GM21737 (cell line): ENCODE data around the gene PHC1.

ENCODE experiments used
- ATAC-seq: cut with Tn5 transposase; IDR thresholded peaks from one replicate; pipeline ENCODE4 v1.9.1; 2021; ENCODE audit warnings: mild to moderate bottlenecking, moderate library complexity; ENCODE audit not compliant: unreplicated experiment

The PHC1 gene

DNA sequence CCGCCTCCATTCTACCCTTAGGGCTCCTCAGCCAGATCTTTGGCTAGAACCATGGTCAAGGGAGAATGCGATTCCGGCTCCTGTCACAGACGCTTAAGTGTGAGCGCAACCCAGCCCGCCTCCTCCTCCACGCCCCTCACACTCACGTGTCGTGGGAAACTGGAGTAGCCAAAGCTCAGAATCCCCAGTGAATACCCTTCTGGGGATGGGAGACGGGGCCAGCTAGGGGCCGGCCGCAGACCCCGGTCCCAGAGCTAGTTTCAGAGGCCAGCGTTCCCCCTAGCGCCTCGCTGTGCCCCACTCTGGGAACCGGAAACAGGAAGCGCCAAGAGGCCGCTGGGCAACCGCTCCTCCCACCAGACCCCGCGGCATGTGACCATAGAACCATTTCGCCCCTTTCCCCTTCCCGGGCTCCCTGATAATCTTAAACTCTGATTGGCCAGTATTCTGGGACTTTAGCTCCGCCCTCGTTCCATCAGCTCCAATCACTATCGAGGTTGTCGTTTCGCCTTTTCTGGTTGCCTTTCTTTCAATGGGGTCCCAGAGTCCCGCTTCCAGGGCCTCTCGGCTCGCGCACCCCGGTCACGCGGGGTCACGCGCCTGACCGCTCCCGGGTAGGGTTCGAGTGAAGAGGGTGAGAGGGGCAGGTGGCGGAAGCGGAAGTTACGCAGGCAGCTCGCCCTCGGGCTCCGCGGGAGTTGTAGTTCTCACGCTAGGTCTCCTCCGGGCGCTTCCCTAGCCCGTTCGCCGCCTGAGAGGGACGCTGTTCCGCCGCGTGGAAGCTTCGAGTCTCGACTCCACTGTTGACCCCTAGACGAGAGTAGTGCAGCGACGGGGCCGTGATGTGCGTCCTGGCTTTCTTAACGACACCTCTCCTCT lies 35.3 kb downstream of the PHC1 start, which contains the start of gene M6PR:
TSS of gene M6PR (minus strand) at position 304 of the 879 bp plus-strand sequence. CDS start 3,241 bp downstream, outside the sequence.
- peak; percentile 79 for ATAC-seq

DNA sequence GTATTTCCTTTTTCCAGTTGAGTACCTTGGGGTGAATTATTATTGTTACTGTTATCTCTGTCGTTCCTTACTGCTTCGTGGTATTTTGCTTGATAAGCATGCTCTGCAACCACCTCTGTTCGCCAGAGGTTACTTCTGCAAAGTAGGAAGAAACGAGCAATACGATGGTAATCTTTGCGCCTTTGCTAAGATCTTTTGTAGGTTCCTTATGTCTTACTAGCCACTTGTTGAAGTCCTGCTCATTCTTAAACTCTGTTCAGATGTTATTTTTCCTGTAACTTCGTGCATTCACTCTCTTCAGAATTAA lies 35.9 kb downstream of the PHC1 start:
- ATAC-seq, result no peak

DNA sequence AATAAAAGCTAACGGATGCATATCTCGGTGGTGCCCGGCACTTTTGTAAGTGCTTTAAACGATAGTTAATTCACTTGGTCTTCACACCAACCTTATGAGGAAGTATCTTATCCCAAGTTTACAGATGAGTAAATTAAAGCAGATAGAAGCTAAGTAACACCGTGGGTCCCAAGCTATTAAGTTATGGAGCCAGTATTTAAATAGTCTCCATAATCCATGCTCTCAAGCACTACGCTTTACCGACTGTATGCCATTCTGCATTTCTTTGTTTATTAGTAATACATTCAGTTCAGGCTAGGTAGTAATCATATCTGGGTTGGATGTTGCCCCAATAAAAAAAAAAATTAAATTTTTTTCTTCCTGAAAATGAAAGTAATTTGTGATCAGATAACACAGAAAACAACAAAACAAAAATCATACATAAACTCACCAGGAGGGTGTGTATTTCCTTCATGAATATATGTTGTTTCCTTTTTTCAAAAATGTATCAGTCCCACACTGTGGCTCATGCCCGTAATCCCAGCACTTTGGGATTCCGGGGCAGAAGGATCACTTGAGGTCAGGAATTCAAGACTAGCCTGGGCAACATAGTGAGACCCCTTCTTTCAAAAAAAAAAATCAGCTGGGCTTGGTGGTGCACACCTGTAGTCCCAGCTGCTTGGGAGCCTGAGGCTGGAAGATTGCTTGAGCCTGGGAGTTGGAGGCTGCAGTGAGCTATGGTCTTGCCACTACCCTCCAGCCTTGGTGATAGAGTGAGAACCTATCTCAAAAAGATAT lies 36.6 kb downstream of the PHC1 start:
- no peak for ATAC-seq

DNA sequence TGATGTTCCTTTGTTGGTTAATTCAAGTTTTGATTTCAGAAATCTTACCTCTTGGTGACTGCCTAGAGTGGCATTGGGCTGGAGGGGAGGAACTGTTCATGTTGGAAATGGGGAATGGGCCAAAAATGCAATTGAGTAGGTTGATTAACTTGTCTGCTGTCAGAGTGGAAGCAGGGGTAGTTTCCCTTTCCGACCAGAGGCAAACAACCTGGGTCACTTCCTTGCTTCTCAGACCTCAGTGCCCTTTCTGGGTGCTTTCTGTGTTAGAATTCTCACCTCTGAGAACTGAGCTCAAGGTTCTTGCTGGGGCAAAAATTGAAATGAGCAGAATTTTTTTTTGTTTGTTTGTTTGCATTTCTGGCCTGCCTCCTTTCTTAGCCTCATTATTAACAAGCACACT lies 37.4 kb downstream of the PHC1 start:
- ATAC-seq, result no peak

DNA sequence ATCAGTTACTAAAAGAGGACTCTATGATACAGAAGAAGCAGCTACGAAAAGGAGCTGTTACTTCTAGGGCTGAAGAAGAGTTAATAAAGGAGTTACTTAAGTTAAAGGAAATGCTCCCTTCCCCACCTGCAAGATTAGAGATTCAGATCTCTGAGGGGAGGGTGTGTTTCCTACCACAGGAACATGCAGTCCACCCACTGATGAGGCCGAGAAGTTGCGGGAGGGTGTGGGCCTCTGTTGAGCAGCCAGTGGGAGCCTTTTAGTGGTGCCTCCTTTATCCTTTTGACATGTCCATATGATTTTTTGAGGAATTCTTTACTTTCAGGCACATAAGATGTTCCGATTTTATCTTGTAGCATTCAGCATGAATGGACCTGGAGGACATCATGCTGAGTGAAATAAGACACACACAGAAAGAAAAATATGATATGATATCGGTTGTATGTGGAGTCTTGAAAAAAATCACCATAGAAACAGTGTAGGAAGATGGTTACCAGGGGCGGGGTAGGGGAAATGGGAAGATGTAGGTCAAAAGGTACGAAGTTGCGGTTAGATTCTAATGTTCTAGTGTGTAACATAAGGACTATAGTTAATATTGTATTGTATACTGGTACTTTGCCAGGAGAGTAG lies 39.6 kb downstream of the PHC1 start:
- ATAC-seq, result no peak

DNA sequence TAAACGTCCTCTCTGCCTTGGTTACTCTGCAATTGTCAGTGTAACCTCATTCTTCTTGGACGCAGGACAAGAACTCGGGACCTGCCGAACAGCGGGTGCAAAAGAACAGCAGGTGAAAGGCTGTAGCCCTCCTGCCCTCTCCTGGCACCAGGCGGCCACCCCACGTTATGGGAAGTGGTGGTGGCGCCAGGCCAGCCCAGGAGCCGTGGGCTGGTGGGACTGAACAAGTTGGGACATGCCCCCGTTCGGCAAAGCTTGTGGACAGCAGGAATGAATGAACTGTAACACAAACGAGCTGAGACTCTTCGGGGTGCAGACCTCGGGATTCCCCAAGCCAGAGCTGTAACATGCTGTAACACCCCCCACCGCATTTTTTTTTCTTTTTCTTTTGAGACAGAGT lies 41.8 kb downstream of the PHC1 start:
- no peak for ATAC-seq

DNA sequence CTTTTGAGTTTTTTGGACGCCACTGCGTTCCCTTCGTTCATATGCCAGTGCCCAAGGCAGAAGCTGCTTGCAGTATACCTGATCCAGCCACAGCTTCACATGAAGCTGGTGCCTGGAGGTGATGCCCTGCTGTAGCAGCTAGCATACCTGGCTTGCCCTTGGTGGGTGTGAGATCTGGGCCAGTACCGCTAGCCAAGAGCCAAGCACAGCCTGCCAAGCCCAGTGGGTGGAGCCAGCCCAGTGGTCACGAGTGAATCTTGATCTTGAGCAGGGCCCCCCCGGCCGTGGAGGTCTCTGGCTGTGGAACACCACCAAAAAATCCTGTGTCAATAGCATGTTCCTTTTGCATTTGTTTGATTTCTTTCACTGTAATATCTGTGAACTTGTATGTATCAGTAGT lies 42.5 kb downstream of the PHC1 start:
- no peak for ATAC-seq

DNA sequence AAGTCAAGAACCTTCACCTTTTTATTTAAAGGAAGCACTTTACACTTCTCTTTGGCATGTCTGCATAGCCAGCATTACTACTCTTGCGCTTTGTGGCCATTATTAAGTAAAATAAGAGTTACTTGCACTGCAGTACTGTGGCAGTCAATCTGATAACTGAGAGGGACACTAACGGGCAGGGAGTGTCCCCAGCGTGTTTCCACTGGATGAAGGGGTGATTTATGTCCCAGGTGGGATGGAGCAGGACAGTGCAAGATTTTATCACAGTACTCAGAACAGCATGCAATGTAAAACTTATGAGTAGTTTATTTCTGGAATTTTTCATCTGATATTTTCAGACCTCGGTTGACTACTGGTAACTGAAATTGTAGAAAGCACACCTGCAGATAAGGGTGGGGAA lies 43.3 kb downstream of the PHC1 start:
- ATAC-seq, result no peak

DNA sequence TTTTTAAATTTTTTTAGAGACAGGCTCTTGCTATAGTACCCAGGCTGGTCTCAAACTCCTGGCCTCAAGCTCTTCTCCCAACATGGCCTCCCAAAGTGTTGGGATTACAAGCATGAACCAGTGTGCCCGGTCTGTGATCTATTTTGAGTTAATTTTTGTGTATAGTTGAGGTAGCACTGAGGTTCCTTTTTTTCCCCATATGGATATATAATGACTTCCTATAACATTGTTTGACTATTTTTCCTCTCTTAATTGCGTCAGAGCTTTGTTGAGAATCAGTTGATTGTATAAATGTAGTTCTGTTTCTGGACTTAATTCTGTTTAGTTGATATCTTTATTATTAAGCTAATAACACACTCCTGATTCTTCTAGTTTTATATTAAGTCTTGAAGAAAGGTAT lies 43.8 kb downstream of the PHC1 start:
- ATAC-seq, result no peak

DNA sequence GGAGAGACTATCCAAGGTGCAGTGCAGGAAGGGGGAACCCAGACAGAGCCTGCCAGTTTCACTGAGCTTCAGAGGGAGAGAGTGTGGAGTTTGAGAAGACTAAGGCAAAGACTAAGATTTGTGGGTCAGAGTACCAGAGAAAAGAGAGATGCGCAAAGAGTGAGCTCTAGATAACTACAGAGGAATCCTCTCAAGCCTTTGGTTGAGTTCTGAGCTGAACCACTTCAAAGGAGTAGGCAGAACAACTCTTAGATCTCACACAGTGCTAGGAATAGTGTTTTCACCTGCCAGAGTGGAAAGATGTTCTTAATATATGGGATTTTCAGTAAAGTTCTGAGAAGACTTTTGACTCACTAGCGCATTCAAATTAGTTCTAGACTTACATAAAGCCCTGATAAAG lies 45.9 kb downstream of the PHC1 start:
- no peak for ATAC-seq

DNA sequence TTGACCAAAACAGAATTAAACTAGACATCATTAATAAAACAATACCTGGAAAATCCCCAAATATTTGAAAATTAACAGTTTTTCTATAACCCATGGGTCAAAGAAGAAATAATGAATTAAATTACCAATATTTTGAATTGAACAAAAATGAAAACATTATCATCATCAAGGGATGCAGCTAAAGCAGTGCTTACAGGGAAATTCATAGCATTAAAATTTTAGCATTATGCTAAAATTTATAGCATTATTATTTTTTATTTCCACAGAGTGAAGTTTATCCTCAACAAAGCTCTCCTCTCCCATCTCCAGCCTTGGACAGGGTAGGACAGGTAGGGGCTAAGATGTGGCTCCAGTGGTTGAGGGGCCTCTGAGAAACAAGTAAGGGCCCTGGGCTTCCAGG lies 54.5 kb downstream of the PHC1 start:
- no peak for ATAC-seq

DNA sequence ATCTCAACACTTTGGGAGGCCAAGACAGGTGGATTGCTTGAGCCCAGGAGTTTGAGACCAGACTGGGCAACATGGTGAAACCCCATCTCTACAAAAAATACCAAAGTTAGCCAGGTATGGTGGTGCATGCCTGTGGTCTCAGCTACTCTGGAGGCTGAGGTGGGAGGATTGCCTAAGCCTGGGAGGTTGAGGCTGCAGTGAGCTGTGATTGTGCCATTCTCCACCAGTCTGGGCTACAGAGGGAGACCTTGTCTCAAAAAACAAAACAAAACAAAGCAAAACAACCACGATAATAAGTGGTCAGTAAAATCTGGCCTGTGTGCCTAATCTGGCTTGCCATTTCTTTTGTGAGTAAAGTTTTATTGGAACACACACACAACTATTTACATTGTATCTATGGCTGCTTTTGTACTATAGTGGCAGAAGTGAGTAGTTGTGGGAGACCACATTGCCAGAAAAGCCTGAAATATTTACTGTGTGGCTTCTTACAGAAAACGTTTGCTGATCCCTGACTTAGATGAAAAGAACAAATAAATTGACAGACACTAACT lies 55.6 kb downstream of the PHC1 start:
- ATAC-seq, result no peak

DNA sequence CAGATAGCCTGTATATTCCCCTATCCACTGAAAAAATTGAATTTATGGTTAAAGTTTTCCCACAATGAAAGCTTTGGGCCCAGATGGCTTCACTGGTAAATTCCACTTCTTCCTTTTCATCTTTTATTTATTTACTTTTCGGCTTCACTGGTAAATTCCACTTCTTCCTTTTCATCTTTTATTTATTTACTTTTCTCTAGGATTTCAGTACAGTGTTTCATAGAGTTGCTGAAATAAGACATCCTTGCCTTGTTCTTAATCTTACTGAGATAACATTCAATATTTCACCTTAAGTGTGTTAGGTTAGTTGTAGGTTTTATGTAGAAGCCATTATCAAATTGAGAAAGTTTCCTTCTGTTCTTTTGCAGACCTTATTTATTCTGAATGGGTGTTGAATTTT lies 56.1 kb downstream of the PHC1 start:
- ATAC-seq, result no peak

DNA sequence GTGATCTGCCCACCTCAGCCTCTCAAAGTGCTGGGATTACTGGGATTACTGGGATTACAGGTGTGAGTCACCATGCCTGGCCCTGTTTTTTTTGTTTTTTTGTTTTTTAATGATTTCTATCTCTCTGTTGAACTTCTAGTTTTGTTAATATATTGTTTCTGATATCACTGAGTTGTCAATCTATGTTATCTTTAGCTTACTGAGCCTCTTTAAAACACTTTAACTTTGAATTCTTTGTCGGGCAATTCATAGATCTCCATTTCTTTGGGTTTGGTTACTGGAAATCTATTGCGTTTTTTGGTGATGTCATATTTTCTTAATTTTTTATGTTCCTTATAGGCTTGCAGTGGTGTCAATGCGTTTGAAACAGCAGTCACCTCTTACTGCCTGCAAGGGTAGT lies 65.8 kb downstream of the PHC1 start:
- no peak for ATAC-seq

DNA sequence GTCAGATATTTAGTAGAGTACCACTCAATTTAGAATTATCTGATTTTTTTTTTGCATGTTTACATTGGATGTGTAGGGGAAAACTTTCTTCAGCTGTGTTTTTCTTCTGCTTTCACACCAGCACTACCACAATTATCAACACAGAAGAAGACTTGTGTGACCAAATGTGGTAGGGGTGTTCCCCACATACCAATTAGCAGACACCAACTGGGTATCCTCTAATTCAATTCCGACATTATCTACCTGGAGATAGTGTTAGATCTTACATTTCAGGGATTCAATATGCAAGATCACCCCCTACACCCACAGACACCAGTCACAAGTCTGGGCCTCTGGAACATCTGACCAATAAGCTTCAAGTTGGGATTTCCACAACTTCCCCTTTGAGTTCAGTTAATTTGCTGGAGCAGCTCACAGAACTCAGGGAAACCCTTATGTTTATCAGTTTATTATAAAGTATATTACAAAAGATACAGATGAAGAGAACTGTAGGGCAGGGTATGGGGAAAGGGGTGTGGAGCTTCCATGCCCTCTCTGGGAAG lies 71.0 kb downstream of the PHC1 start:
- no peak for ATAC-seq

DNA sequence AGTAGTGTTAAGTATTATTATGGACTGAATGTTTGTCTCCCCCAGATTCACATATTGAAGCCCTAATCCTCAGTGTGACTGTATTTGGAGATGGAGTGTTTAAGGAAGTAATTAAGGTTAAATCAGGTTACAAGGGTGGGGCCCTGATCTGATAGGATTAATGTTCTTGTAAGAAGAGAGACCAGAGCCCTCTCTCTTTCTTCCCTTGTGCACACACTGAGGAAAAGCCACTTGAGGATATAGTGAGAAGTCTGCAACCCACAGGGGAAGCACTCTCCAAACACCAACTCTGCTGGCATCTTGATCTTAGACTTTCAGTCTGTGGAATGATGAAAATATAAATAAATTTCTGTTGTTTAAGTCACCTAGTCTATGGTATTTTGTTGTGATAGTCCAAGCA lies 72.9 kb downstream of the PHC1 start:
- no peak for ATAC-seq

DNA sequence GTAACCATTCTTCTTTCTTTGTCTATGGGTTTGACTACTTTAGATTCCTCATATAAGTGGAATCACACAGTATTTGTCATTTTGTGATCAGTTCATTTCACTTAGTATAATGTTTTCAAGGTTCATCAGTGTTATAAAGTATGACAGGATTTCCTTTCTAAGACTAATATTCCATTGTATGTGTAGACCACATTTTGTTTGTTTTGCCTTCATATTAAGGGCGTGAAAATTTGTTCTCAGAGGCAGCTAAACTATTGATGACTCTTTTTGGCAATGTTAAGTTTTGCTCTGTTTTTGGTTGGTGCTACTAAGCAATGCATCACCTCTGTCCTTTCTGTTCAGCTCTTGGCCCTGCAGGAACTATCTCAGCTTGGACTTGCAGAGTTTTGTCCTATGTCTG lies 73.4 kb downstream of the PHC1 start:
- ATAC-seq, result no peak

DNA sequence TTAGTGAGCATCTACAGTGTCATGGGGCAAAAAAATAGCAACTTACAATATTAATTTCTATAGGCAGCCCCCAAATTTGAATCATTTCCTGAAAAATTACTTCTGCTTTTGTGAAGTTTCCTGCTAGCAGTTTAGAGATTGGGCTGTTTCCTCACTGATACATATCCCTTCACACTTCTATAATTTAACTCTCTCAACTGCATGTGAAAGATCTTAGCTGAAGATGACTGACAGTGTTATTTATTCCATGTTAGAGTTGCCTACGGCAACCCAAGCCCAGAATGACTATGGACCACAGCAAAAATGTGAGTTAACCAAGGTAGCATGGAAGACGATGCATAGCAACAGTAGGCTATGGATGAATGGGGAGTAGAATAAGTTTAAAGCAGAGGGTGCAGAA lies 75.1 kb downstream of the PHC1 start, which contains the start of gene KLRG1:
TSS of gene KLRG1 (plus strand) at position 134 of the 400 bp plus-strand sequence. CDS start at position 224, 90 bp downstream.
- ATAC-seq, result no peak
